Skeletal muscle tissue (tissue), 4 donors: ENCODE results near the gene PEAR1. TPM values are rescaled to one million over a fixed set of nuclear protein-coding genes. Genes with fewer than 3 reads are reported as not detected.
A peak's percentile ranks its signal among the peaks of the same experiment; 100 is the strongest.

Experiments
- H3K27ac ChIP-seq: one replicate; pipeline ENCODE4 v1.7.0; 2013; ENCODE audit warnings: mild to moderate bottlenecking, low read depth, low read length, inconsistent platforms
- H3K27me3 ChIP-seq, 3 donors: one replicate each; pipeline ENCODE4 v1.7.0; 2013; ENCODE audit warnings: low read length in 3 of 3; ENCODE audit not compliant: control insufficient read depth in 3 of 3, insufficient read depth in 3 of 3
- H3K36me3 ChIP-seq, 3 donors: one replicate each; pipeline ENCODE4 v1.7.0; 2013; ENCODE audit warnings: low read length in 3 of 3; ENCODE audit not compliant: control insufficient read depth in 3 of 3, insufficient read depth in 3 of 3
- H3K4me1 ChIP-seq, 3 donors: one replicate each; pipeline ENCODE4 v1.7.0; 2013; ENCODE audit warnings: low read length in 3 of 3, mild to moderate bottlenecking in 3 of 3; ENCODE audit not compliant: control insufficient read depth in 3 of 3, insufficient read depth in 3 of 3
- H3K4me3 ChIP-seq, 3 donors: one replicate each; pipeline ENCODE4 v1.7.0; 2013; ENCODE audit warnings: low read length in 3 of 3
- H3K9ac ChIP-seq, 3 donors: one replicate each; pipeline ENCODE4 v1.7.0; 2013; ENCODE audit warnings: low read length in 3 of 3, mild to moderate bottlenecking in 3 of 3, moderate library complexity in 2 of 3, low read depth in 1 of 3
- H3K9me3 ChIP-seq, 3 donors: one replicate each; pipeline ENCODE4 v1.7.0; 2013; ENCODE audit warnings: low read length in 3 of 3; ENCODE audit not compliant: control insufficient read depth in 3 of 3
- total RNA-seq: library from RNA; depleted of rRNA; stranded (reverse); fragments of >200 nt; gene quantifications from one replicate; pipeline ENCODE4 v1.2.3, GENCODE V29; 2014
- donor health status: Osteomylitis.

The PEAR1 gene
- total RNA-seq, 1 donor from 2014 or later, result 4.7 TPM

- H3K9ac ChIP-seq, result no peak overlapping the region
- H3K4me1 ChIP-seq, result peaks cover 9 to 18% (median 15%) of the 10 kb centered on the region in 3 donors
- H3K27ac ChIP-seq, result no peak overlapping the region
- H3K4me3 ChIP-seq, result peak overlapping the region in 1 of 3 donors; percentile 51
- H3K27me3 ChIP-seq, result peaks cover 30 to 34% (median 31%) of the 10 kb centered on the region in 3 donors
- H3K36me3 ChIP-seq, result peaks cover 8 to 16% (median 13%) of the 10 kb centered on the region in 3 donors
- H3K9me3 ChIP-seq, result no peaks in the 10 kb centered on the region
These were observed 37.9 kb downstream of the PEAR1 start for GRCh38 chr1:156931211-156931952.

- peak overlapping the region in 1 of 3 donors; percentile 6 for H3K4me3 ChIP-seq
- H3K4me1 ChIP-seq, result peaks cover 9 to 18% (median 15%) of the 10 kb centered on the region in 3 donors
- peaks cover 10 to 23% (median 19%) of the 10 kb centered on the region in 3 donors for H3K36me3 ChIP-seq
- peaks cover 24 to 28% (median 25%) of the 10 kb centered on the region in 3 donors for H3K27me3 ChIP-seq
- no peaks in the 10 kb centered on the region for H3K9me3 ChIP-seq
- no peak overlapping the region for H3K27ac ChIP-seq
- H3K9ac ChIP-seq, result no peak overlapping the region
These were observed 38.6 kb downstream of the PEAR1 start for GRCh38 chr1:156931974-156932710.

GRCh38 chr1:156933136-156933535, 39.6 kb downstream of the PEAR1 start:
- no peak overlapping the region for H3K27ac ChIP-seq
- H3K9ac ChIP-seq, result no peak overlapping the region
- H3K9me3 ChIP-seq, result no peaks in the 10 kb centered on the region
- no peak overlapping the region for H3K4me3 ChIP-seq
- H3K36me3 ChIP-seq, result peaks cover 17 to 33% (median 29%) of the 10 kb centered on the region in 3 donors
- H3K27me3 ChIP-seq, result peaks cover 15 to 18% (median 16%) of the 10 kb centered on the region in 3 donors
- H3K4me1 ChIP-seq, result peaks cover 5 to 8% (median 6%) of the 10 kb centered on the region in 3 donors

GRCh38 chr1:156935505-156936128, 42.1 kb downstream of the PEAR1 start:
- Histone ChIP-seq H3K4me1 (peaks cover 5 to 8% (median 6%) of the 10 kb centered on the region in 3 donors), H3K9ac (no peak overlapping the region), H3K4me3 (no peak overlapping the region), H3K27me3 (peaks cover 0 to 5% (median 1%) of the 10 kb centered on the region in 3 donors), H3K9me3 (no peaks in the 10 kb centered on the region), H3K27ac (no peak overlapping the region), H3K36me3 (peaks cover 42 to 57% (median 53%) of the 10 kb centered on the region in 3 donors)

GRCh38 chr1:156936191-156936590, 42.7 kb downstream of the PEAR1 start:
- Histone ChIP-seq H3K9me3 (no peaks in the 10 kb centered on the region), H3K27me3 (no peaks in the 10 kb centered on the region), H3K4me3 (no peak overlapping the region), H3K9ac (no peak overlapping the region), H3K36me3 (peaks cover 47 to 62% (median 58%) of the 10 kb centered on the region in 3 donors), H3K4me1 (peaks cover 4 to 8% (median 5%) of the 10 kb centered on the region in 3 donors), H3K27ac (no peak overlapping the region)

GRCh38 chr1:156936721-156937220, 43.3 kb downstream of the PEAR1 start:
- Histone ChIP-seq H3K27me3 (no peaks in the 10 kb centered on the region), H3K27ac (no peak overlapping the region), H3K9ac (no peak overlapping the region), H3K36me3 (peaks cover 53 to 68% (median 64%) of the 10 kb centered on the region in 3 donors), H3K4me3 (no peak overlapping the region), H3K9me3 (no peaks in the 10 kb centered on the region), H3K4me1 (peaks cover 0 to 4% (median 3%) of the 10 kb centered on the region in 3 donors)

GRCh38 chr1:156937883-156938282, 44.4 kb downstream of the PEAR1 start:
- no peak overlapping the region for H3K4me3 ChIP-seq
- no peaks in the 10 kb centered on the region for H3K4me1 ChIP-seq
- H3K27me3 ChIP-seq, result no peaks in the 10 kb centered on the region
- H3K9ac ChIP-seq, result no peak overlapping the region
- no peaks in the 10 kb centered on the region for H3K9me3 ChIP-seq
- H3K27ac ChIP-seq, result no peak overlapping the region
- peaks cover 63 to 78% (median 75%) of the 10 kb centered on the region in 3 donors for H3K36me3 ChIP-seq

GRCh38 chr1:156938813-156939212, 45.3 kb downstream of the PEAR1 start:
- H3K27me3 ChIP-seq, result no peaks in the 10 kb centered on the region
- H3K9ac ChIP-seq, result no peak overlapping the region
- no peaks in the 10 kb centered on the region for H3K9me3 ChIP-seq
- H3K27ac ChIP-seq, result no peak overlapping the region
- H3K36me3 ChIP-seq, result peaks cover 68 to 84% (median 83%) of the 10 kb centered on the region in 3 donors
- H3K4me3 ChIP-seq, result no peak overlapping the region
- no peaks in the 10 kb centered on the region for H3K4me1 ChIP-seq

GRCh38 chr1:156939786-156940334, 46.3 kb downstream of the PEAR1 start:
- Histone ChIP-seq H3K9ac (no peak overlapping the region), H3K4me1 (no peaks in the 10 kb centered on the region), H3K27me3 (no peaks in the 10 kb centered on the region), H3K36me3 (peaks cover 78 to 94% (median 90%) of the 10 kb centered on the region in 3 donors), H3K27ac (no peak overlapping the region), H3K9me3 (no peaks in the 10 kb centered on the region), H3K4me3 (no peak overlapping the region)
